HepG2 (cell line): ENCODE measurements around the gene SRP9. TPM values are rescaled to one million over a fixed set of nuclear protein-coding genes. Genes with fewer than 3 reads are reported as not detected.

Experiments used
- CBX1 ChIP-seq: IDR thresholded peaks from one replicate; pipeline ENCODE4 v1.6.1; 2016; ENCODE audit warnings: antibody characterized with exemption, low read depth
- GATA4 ChIP-seq: sonication (generic); IDR thresholded peaks from 2 replicates; pipeline ENCODE4 v1.6.1; 2016; ENCODE audit warnings: antibody characterized with exemption, low read depth, borderline replicate concordance
- GFI1 ChIP-seq: sonication (generic); formaldehyde crosslinking; IDR thresholded peaks from 2 replicates; pipeline ENCODE4 v1.5.0; 2020; ENCODE audit warnings: missing genetic modification reagents, mild to moderate bottlenecking, borderline replicate concordance
- ISL2 ChIP-seq: sonication (generic); formaldehyde crosslinking; IDR thresholded peaks from 2 replicates; pipeline ENCODE4 v1.5.0; 2020; ENCODE audit warnings: missing genetic modification reagents
- MAF1 ChIP-seq: sonication (generic); formaldehyde crosslinking; IDR thresholded peaks from 2 replicates; pipeline ENCODE4 v1.5.0; 2020; ENCODE audit warnings: missing genetic modification reagents, borderline replicate concordance
- NFIC ChIP-seq: IDR thresholded peaks from 2 replicates; pipeline ENCODE4 v1.6.1; 2012; ENCODE audit warnings: mild to moderate bottlenecking, low read length, inconsistent platforms
- PBX2 ChIP-seq: IDR thresholded peaks from 2 replicates; pipeline ENCODE4 v1.6.1; 2016; ENCODE audit warnings: control low read depth
- SNAPC2 ChIP-seq: sonication (generic); formaldehyde crosslinking; IDR thresholded peaks from 2 replicates; pipeline ENCODE4 v1.8.1; 2022; ENCODE audit warnings: mild to moderate bottlenecking, missing genetic modification reagents
- TIGD3 ChIP-seq: sonication (generic); formaldehyde crosslinking; IDR thresholded peaks from 2 replicates; pipeline ENCODE4 v1.5.1; 2020; ENCODE audit warnings: mild to moderate bottlenecking, missing genetic modification reagents, borderline replicate concordance
- YEATS2 ChIP-seq: sonication (generic); formaldehyde crosslinking; IDR thresholded peaks from 2 replicates; pipeline ENCODE4 v1.4.0; 2020; ENCODE audit warnings: missing genetic modification reagents, borderline replicate concordance
- ZBED4 ChIP-seq: sonication (generic); formaldehyde crosslinking; IDR thresholded peaks from 2 replicates; pipeline ENCODE4 v1.4.0; 2020; ENCODE audit warnings: missing genetic modification reagents, borderline replicate concordance
- ZBTB42 ChIP-seq: sonication (generic); formaldehyde crosslinking; IDR thresholded peaks from 2 replicates; pipeline ENCODE4 v1.5.0; 2020; ENCODE audit warnings: mild to moderate bottlenecking, missing genetic modification reagents
- ZNF432 ChIP-seq: sonication (generic); formaldehyde crosslinking; IDR thresholded peaks from 2 replicates; pipeline ENCODE4 v1.5.0; 2020; ENCODE audit warnings: missing genetic modification reagents, mild to moderate bottlenecking, borderline replicate concordance
- ZNF564 ChIP-seq: sonication (generic); formaldehyde crosslinking; IDR thresholded peaks from 2 replicates; pipeline ENCODE4 v1.8.1; 2023; ENCODE audit warnings: mild to moderate bottlenecking, missing genetic modification reagents
- ZNF800 ChIP-seq: sonication (generic); formaldehyde crosslinking; IDR thresholded peaks from 2 replicates; pipeline ENCODE4 v1.4.0; 2020; ENCODE audit warnings: missing genetic modification reagents
- ZSCAN21 ChIP-seq: sonication (generic); formaldehyde crosslinking; IDR thresholded peaks from 2 replicates; pipeline ENCODE4 v1.8.0; 2022; ENCODE audit warnings: mild to moderate bottlenecking, missing genetic modification reagents, moderate library complexity, borderline replicate concordance
- polyA plus RNA-seq, 8 experiments: library from polyadenylated mRNA; depleted of rRNA in 3 of 8; stranded (reverse) in 7 of 8; unstranded in 1 of 8; fragments of >200 nt; fragmentation: Illumina TruSeq in 4 of 8; extraction: Trizol in 4 of 8; gene quantifications; 2 replicates each; pipeline versions ENCODE4 v1.2.1 to v1.2.3, GENCODE V29; 2011 to 2016; ENCODE audit warnings: low read depth in 4 of 8, missing spikeins in 1 of 8, mixed read lengths in 1 of 8; ENCODE audit not compliant: insufficient read depth in 1 of 8
- total RNA-seq, 5 experiments: library from RNA; depleted of rRNA; stranded (reverse); fragments of >200 nt; fragmentation: Illumina TruSeq; extraction: Trizol; gene quantifications; 2 replicates each; pipeline ENCODE4 v1.2.3, GENCODE V29; 2016; ENCODE audit warnings: low read depth in 1 of 5

The SRP9 gene
- total and polyA plus RNA-seq, 2 of the 13 experiments (the other 11 are each of a cell fraction or from before 2014, with no cell fraction given): 251 to 307 TPM

GRCh38 chr1:225771661-225772322 is 5.8 kb upstream of the SRP9 start (continued):
- no peak for TF ChIP-seq ZBED4 (CRISPR knock-in tag)
- TF ChIP-seq ZBTB42 (CRISPR knock-in tag): no peak
- TF ChIP-seq PBX2 (CRISPR knock-in tag): no peak
- no peak for TF ChIP-seq ZNF564
- TF ChIP-seq ZSCAN21 (CRISPR knock-in tag): 0 out of 2 replicates have a peak, but pooled peaks have one; percentile 31
- TF ChIP-seq GATA4: no peak
- TF ChIP-seq CBX1: no peak
- TF ChIP-seq ISL2 (CRISPR knock-in tag): no peak
- TF ChIP-seq TIGD3 (CRISPR knock-in tag): no peak
- peak; percentile 40; the same call in 1 of the 2 replicates for TF ChIP-seq SNAPC2 (CRISPR knock-in tag)
- no peak for TF ChIP-seq NFIC
- TF ChIP-seq ZNF432 (CRISPR knock-in tag): no peak
- TF ChIP-seq YEATS2 (CRISPR knock-in tag): no peak
- no peak; the same call in 1 of the 2 replicates for TF ChIP-seq GFI1
- no peak for TF ChIP-seq ZNF800 (CRISPR knock-in tag)
- no peak for TF ChIP-seq MAF1 (CRISPR knock-in tag)
